Glomerular visceral epithelial cell (primary cell): ENCODE data around the gene PLXNA2.

Experiments used
- DNase-seq: peaks from one replicate; pipeline ENCODE4 v3.0.0-alpha.2; 2016; ENCODE audit errors: extremely low spot score

PLXNA2 gene

DNA sequence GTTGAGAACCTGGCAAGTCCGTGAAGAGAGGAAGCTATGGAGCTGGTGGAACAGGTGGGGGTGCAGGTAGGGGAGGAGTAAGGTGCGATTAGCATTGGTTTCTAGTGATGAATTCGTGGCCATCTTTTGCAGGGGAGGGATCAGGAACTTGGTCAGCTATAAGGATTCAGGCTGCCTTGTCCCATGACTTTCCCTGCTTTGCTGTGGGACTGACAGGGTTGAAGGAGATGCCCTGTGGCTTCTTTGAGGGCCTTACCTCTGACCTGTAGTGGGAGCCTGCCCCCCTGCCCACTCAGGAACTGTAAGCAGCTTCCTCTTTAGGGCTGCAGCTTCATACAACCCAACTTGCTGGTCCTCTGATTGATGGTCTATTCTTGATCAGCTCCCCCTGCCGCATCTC lies 248.6 kb downstream of the PLXNA2 start:
- DNase-seq, result no peak

DNA sequence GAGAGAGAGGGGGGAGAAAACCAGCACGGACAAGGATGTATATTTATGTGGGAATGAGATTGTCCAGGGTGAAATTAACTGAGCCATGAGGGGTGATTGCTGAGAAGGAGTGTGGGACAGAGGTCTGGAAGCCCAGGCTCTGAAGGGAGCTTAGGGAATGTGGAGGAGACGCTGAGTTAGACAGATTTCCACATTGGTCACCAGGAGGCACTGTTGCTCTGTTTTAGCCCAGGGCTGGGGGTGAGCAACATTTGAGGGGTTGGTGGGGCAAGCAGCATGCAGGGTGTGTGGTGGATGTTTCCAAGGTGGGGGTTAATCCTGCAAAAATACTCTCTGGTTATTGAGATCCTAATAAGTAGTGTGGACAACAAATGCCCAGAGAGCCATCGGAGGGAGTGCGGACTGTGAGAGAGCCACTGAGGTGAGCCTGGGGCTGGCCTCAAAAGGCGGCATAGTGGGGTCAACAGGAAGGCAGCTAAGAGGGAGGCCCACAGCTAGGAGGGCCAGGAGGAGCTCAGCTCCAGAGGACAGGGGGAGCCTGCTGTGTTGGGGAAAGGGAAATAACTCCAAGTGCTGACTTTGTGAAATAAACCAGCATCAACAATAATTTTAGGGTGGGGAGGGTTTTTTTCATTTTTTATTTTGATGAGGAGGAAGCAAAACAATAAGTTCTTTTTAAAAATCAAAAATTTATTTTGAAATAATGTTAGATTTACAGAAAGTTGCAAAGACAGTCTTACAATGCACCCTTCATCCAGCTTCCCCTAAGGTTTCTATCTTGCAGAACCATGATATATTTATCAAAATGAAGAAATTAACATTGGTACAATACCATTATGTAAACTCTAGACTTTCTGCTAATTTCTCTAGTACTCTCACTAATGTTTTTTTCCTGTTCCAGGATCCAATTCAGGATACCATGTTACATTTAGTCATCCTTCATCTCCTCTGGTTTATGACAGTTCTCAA lies 250.4 kb downstream of the PLXNA2 start:
- no peak for DNase-seq

GRCh38 chr1:207992677-207993236 lies 251.4 kb downstream of the PLXNA2 start:
- DNase-seq, result no peak

- no peak for DNase-seq
Measured at GRCh38 chr1:207991583-207992026, 252.6 kb downstream of the PLXNA2 start.

GRCh38 chr1:207990876-207991582 lies 253.2 kb downstream of the PLXNA2 start:
- no peak for DNase-seq

GRCh38 chr1:207990455-207990854 lies 253.7 kb downstream of the PLXNA2 start:
- no peak for DNase-seq

DNA sequence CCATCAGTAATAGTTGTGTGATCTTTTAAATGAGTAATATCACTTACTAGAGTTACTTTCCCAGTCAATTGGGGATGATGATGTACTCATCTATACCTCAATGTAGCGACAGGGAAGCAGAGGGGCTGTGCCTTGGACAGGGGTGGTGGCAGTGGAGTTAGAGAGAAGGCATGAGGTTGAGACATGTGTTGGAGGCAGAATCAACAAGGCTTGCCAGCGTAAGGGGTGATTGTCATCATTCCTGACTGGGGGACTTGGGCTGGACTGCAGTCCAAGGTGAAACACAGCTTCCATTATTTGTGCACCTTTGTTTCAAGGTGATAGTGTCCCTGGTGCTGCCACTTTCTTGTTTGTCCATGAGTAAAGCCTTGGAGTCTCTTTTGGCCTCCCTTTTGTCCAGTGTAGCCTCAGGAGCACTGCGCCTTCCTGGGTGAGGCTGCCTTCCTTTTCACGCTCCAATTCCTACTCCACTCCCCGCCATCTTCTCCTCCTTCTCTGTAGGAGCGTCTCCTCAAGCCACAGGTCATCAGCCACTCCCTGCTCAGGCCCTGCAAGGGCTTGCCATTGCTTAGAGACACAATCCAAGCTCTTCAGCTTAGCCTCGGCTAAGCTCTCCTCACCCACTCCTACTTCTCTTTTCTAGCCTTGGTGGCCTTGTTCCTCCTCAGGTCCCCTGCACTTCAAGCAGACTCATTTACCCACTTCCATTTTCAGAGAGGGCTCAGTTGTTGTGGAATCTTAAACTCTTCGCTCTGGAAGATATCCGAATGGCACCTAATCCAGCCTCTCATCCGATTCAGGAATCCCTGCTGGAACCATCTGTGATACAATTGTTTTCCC lies 255.6 kb downstream of the PLXNA2 start:
- no peak for DNase-seq

DNA sequence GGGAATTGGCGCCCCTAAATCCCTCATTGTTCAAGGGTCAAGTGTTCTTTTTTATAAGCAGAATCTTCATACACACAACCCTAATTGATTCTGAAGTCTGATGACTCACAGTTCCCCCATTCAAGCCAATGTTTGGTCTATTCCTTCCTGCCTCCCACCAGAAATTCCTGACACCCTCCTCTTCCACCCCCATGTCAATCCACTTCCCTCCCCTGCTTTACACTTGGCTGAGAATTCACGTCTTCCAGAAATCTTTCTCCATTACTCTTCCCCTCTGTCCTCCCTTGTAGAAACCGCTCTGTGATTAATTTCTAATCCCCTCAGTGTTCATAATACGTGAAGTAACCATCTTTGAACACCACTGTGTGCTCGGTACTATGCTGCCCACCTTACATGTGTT lies 257.0 kb downstream of the PLXNA2 start:
- DNase-seq, result no peak

GRCh38 chr1:207985996-207986395 lies 258.2 kb downstream of the PLXNA2 start:
- no peak for DNase-seq

DNA sequence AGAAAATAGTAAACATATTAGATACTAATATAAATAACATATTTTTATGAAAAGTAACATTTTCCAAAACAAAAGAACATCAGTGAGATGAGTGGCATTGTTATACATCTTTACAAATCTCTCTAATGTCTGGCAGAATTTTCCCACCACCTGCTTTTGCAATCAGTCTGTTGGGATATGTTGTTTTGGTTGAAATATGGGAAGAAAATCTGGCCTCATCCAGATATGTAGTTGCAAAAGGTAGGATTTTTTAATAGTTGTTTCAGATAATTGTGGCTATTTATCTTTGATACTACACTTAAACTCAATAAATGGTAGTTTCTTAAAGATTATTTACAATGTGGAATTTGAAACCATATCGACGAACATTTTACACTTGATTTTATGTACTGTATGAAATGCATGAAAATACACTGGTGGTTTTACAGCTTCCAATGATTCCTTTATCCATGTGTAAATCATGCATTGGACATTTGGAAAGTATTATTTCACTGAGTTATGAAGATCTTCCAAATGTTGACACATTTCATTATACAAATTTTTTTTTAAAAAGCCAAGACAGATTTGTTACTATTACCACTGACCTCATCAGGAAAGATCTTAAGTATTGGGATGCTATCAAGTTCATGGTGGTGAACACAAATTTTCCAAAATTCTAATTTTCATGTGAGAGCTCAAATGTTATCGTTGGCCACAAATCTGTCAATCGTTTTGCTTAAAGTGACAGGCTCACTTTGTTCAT lies 259.2 kb downstream of the PLXNA2 start:
- no peak for DNase-seq

DNA sequence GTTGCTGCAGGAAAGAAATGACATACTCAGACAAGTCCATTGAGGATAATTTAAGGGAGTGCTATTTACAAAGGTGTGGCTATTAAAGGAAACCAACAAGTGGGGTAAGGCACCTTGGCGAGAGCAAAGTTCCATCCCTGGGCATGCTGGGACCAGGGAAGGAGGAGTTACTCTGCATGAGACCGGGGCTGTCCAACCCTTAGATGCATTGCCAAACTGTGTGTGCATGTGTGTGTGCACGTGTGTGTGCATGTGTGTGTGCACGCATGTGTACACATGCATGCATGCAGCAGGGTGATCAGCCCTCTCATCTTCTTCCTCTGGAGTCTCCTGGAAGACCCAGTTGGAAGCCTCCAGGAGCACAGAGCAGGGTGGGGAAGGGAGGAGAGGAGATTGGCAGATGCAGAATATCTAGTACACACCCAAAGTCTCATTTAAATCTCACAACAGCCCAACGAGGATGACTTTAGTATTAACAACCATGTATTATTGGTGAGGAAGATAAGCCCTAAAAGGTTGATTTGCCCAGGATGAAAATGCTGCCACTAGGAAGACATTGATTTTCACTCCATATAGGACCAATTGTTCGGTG lies 261.0 kb downstream of the PLXNA2 start:
- no peak for DNase-seq

- DNase-seq, result no peak
Measured at GRCh38 chr1:207981976-207982375, 262.2 kb downstream of the PLXNA2 start.

DNA sequence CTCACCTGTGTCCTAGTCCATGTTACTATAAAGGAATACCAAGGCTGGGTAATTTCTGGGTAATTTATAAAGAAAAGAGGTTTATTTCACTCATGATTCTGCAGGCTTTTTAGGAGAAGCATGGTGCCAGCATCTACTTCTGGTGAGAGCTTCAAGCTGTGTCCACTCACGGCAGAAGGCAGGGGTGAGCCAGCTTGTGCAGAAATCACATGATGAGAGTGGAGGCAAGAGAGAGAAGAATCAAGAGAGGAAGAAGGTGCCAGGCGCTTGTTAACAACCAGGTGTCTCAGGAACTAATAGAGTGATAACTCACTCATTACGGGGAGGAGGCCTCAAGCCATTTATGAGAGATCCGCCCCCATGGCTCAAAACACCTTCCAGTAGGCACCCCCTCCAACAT lies 265.7 kb downstream of the PLXNA2 start:
- no peak for DNase-seq

GRCh38 chr1:207977876-207978275 lies 266.3 kb downstream of the PLXNA2 start:
- no peak for DNase-seq

GRCh38 chr1:207973898-207974568 lies 270.2 kb downstream of the PLXNA2 start:
- DNase-seq, result no peak

DNA sequence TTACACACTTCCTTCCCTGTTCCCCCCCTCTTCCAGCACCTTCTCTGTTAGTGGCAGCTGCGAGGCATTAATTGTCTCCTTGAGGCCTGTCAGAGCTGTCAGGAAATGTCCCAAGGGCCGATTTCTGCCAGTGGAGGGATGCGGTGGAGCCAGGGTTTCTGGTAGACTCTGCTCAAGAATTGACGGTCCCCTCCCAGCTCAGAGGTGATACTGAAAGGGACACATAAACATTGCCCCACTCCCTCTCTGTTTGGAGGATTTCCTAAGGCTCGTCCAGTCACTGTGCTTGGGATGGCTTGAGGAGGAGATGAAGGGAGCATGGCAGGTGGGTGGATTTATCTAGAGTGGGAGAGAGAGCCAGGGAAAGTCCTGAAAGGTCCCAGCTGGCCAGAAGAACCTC lies 271.8 kb downstream of the PLXNA2 start:
- no peak for DNase-seq
